NCI-H1092 treated with DMSO at 0.1 percent for 48 hours (cell line): ENCODE measurements around the gene MUL1.

Experiments used
- DNase-seq: peaks from one replicate; lab custom pipeline; 2025; lab: John Stamatoyannopoulos, UW

Gene MUL1

GRCh38 chr1:20485527-20486456, 22.2 kb downstream of the MUL1 start, which contains the start of gene CAMK2N1:
TSS of gene CAMK2N1 (minus strand) at chr1:20486210. CDS start at chr1:20485379, 831 bp downstream.
- DNase-seq = peak; percentile 33

GRCh38 chr1:20484519-20485462, 23.2 kb downstream of the MUL1 start:
- DNase-seq = peak; percentile 32

GRCh38 chr1:20483833-20484518, 24.0 kb downstream of the MUL1 start:
- DNase-seq = peak; percentile 50

GRCh38 chr1:20483098-20483832, 24.7 kb downstream of the MUL1 start:
- DNase-seq = no peak

- DNase-seq = no peak
Observed at GRCh38 chr1:20481643-20482498, 26.1 kb downstream of the MUL1 start.

GRCh38 chr1:20480951-20481617, 26.9 kb downstream of the MUL1 start:
- DNase-seq = no peak

- DNase-seq = no peak
Observed at GRCh38 chr1:20480243-20480944, 27.6 kb downstream of the MUL1 start.

GRCh38 chr1:20479840-20480239, 28.1 kb downstream of the MUL1 start:
- no peak for DNase-seq

- DNase-seq = no peak
Observed at GRCh38 chr1:20478057-20478635, 29.8 kb downstream of the MUL1 start.

- DNase-seq = no peak
Observed at GRCh38 chr1:20477348-20478056, 30.4 kb downstream of the MUL1 start.

- DNase-seq = no peak
Observed at GRCh38 chr1:20476265-20477038, 31.5 kb downstream of the MUL1 start.

GRCh38 chr1:20474996-20475395, 33.0 kb downstream of the MUL1 start:
- DNase-seq = no peak

GRCh38 chr1:20474333-20474975, 33.5 kb downstream of the MUL1 start:
- DNase-seq = no peak

GRCh38 chr1:20473894-20474293, 34.1 kb downstream of the MUL1 start:
- DNase-seq = no peak

GRCh38 chr1:20472860-20473711, 34.9 kb downstream of the MUL1 start:
- DNase-seq = no peak

- DNase-seq = no peak
Observed at GRCh38 chr1:20472121-20472520, 35.8 kb downstream of the MUL1 start.
